HCT116 (cell line): ENCODE data around the gene NOX4. TPM values are rescaled to one million over a fixed set of nuclear protein-coding genes. Genes with fewer than 3 reads are reported as not detected.

ENCODE experiments used
- ATAC-seq: fragments of 200-7000 bp; cut with Tn5 transposase; 2 replicates; pipeline ENCODE4 v1.9.1; 2020; ENCODE audit warnings: mild to moderate bottlenecking, moderate library complexity
- BruUV-seq: library from RNA; stranded (reverse); fragments of 400-500 nt; replicated peaks from 2 replicates; lab custom pipeline; 2021; lab: Mats Ljungman, UMichigan
- CTCF ChIA-PET: fragments of 300-600 bp; sonication (Branson Sonifier 250); formaldehyde crosslinking; loops from one replicate; lab custom pipeline; 2021; ENCODE audit warnings: antibody characterized with exemption; lab: Charles Lee
- POLR2A ChIA-PET: fragments of 300-600, 350-600 bp; sonication (Branson Sonifier 250); formaldehyde crosslinking; loops from one replicate; lab custom pipeline; 2021; ENCODE audit warnings: antibody characterized with exemption; lab: Charles Lee
- RAD21 ChIA-PET, 2 experiments: fragments of 300-600 bp; sonication (Branson Sonifier 250); formaldehyde crosslinking; loops; one replicate each; lab custom pipeline; 2023; ENCODE audit warnings: low total read pairs in 2 of 2; ENCODE audit not compliant: uncharacterized antibody in 2 of 2, unreplicated experiment in 2 of 2, low non-redundant PET in 1 of 2; lab: Charles Lee
- DNase-seq: peaks from one replicate; pipeline ENCODE4 v3.0.0-alpha.2; 2010; ENCODE audit warnings: low read depth, low spot score
- H2AFZ ChIP-seq: fragments of 200-600 bp; shearing (Covaris generic), sonication (generic); 2 replicates; pipeline ENCODE4 v1.6.1; 2017; ENCODE audit warnings: low read depth, mixed run types, mixed read lengths, antibody characterized with exemption, low read length; ENCODE audit not compliant: poor library complexity, severe bottlenecking
- H3K27ac ChIP-seq: 2 replicates; pipeline ENCODE4 v1.5.1; 2012; ENCODE audit warnings: low read depth, low read length
- H3K27me3 ChIP-seq: fragments of 200-600 bp; sonication (generic); 2 replicates; pipeline ENCODE4 v1.6.1; 2016; ENCODE audit warnings: mixed run types, low read length, mixed read lengths; ENCODE audit not compliant: insufficient read depth
- H3K36me3 ChIP-seq, 2 experiments: fragments of 200-500 bp in 1 of 2; fragments of 200-600 bp in 1 of 2; sonication (Bioruptor generic) in 1 of 2; sonication (generic) in 1 of 2; 2 replicates each; pipeline versions ENCODE4 v1.5.1 to v1.6.1; 2014 to 2016; ENCODE audit warnings: low read length in 2 of 2, inconsistent platforms in 1 of 2, mixed read lengths in 1 of 2, mixed run types in 1 of 2; ENCODE audit not compliant: insufficient read depth in 2 of 2, control insufficient read depth in 1 of 2
- H3K4me1 ChIP-seq, 2 experiments: fragments of 200-600 bp in 1 of 2; sonication (generic) in 1 of 2; 2 replicates each; pipeline versions ENCODE4 v1.5.1 to v1.6.1; 2012 to 2017; ENCODE audit warnings: low read length in 2 of 2, inconsistent platforms in 1 of 2, mild to moderate bottlenecking in 1 of 2, mixed read lengths in 1 of 2, mixed run types in 1 of 2, moderate library complexity in 1 of 2; ENCODE audit not compliant: insufficient read depth in 2 of 2, control insufficient read depth in 1 of 2
- H3K4me2 ChIP-seq: fragments of 200-600 bp; sonication (generic); 2 replicates; pipeline ENCODE4 v1.6.1; 2017; ENCODE audit warnings: mixed run types, low read length, mixed read lengths
- H3K4me3 ChIP-seq, 2 experiments: fragments of 200-600 bp in 1 of 2; sonication (generic) in 1 of 2; replicated peaks in 1 of 2; 2 replicates each; pipeline ENCODE4 v1.5.1; 2011 to 2016; ENCODE audit warnings: low read length in 2 of 2, control low read depth in 1 of 2, low read depth in 1 of 2, mild to moderate bottlenecking in 1 of 2, mixed read lengths in 1 of 2, mixed run types in 1 of 2
- H3K79me2 ChIP-seq: fragments of 200-600 bp; sonication (generic); 2 replicates; pipeline ENCODE4 v1.6.1; 2017; ENCODE audit warnings: mild to moderate bottlenecking, mixed run types, low read length, moderate library complexity, mixed read lengths; ENCODE audit not compliant: insufficient read depth
- H3K9ac ChIP-seq: fragments of 200-600 bp; sonication (generic); 2 replicates; pipeline ENCODE4 v1.6.1; 2016; ENCODE audit warnings: low read length, mixed read lengths
- H3K9me2 ChIP-seq: fragments of 200-600 bp; sonication (generic), shearing (Covaris generic); 2 replicates; pipeline ENCODE4 v1.6.1; 2017; ENCODE audit warnings: mixed run types, mild to moderate bottlenecking, moderate library complexity; ENCODE audit not compliant: insufficient read depth
- H3K9me3 ChIP-seq, 2 experiments: fragments of 200-500 bp in 1 of 2; fragments of 200-600 bp in 1 of 2; sonication (Bioruptor generic) in 1 of 2; sonication (generic) in 1 of 2; 2 replicates each; pipeline ENCODE4 v1.6.1; 2014 to 2017; ENCODE audit warnings: low read length in 2 of 2, mixed read lengths in 2 of 2, inconsistent platforms in 1 of 2, low read depth in 1 of 2, mild to moderate bottlenecking in 1 of 2, mixed run types in 1 of 2, moderate library complexity in 1 of 2; ENCODE audit not compliant: control insufficient read depth in 1 of 2, insufficient read depth in 1 of 2
- H4K20me1 ChIP-seq: fragments of 200-600 bp; sonication (generic), shearing (Covaris generic); 2 replicates; pipeline ENCODE4 v1.6.1; 2017; ENCODE audit warnings: mixed run types, mild to moderate bottlenecking, moderate library complexity; ENCODE audit not compliant: insufficient read depth
- EGR1 ChIP-seq: IDR thresholded peaks from 2 replicates; pipeline ENCODE4 v1.6.1; 2012; ENCODE audit warnings: low read depth
- ELF1 ChIP-seq: IDR thresholded peaks from 2 replicates; pipeline ENCODE4 v1.6.1; 2012; ENCODE audit warnings: low read depth, borderline replicate concordance
- EZH2 ChIP-seq: fragments of 200-600 bp; sonication (generic); IDR thresholded peaks from 2 replicates; pipeline ENCODE4 v1.6.1; 2017; ENCODE audit warnings: antibody characterized with exemption, mixed run types
- EZH2phosphoT487 ChIP-seq: fragments of 200-600 bp; IDR thresholded peaks from 2 replicates; pipeline ENCODE4 v1.6.1; 2018; ENCODE audit warnings: antibody characterized with exemption, borderline replicate concordance
- JUND ChIP-seq: IDR thresholded peaks from 2 replicates; pipeline ENCODE4 v1.6.1; 2012
- POLR2A ChIP-seq: IDR thresholded peaks from 2 replicates; pipeline ENCODE4 v1.7.0; 2011; ENCODE audit warnings: borderline replicate concordance; ENCODE audit not compliant: insufficient read depth, insufficient read length; ENCODE audit errors: extremely low read depth
- POLR2AphosphoS5 ChIP-seq: IDR thresholded peaks from 2 replicates; pipeline ENCODE4 v1.6.1; 2011; ENCODE audit warnings: mild to moderate bottlenecking, low read depth, low read length, moderate library complexity
- RAD21 ChIP-seq: IDR thresholded peaks from 2 replicates; pipeline ENCODE4 v1.6.1; 2012; ENCODE audit warnings: low read depth, mild to moderate bottlenecking
- TCF7L2 ChIP-seq: IDR thresholded peaks from 2 replicates; pipeline ENCODE4 v1.7.0; 2011; ENCODE audit warnings: borderline replicate concordance, inconsistent platforms; ENCODE audit not compliant: insufficient read depth, insufficient read length; ENCODE audit errors: extremely low read depth
- YY1 ChIP-seq: IDR thresholded peaks from 2 replicates; pipeline ENCODE4 v1.6.1; 2011; ENCODE audit warnings: low read length, low read depth, moderate library complexity, mild to moderate bottlenecking; ENCODE audit not compliant: insufficient replicate concordance; ENCODE audit errors: extremely low read depth
- ZFX ChIP-seq: fragments of 450-650 bp; IDR thresholded peaks from 2 replicates; pipeline ENCODE4 v1.6.1; 2017
- intact Hi-C: fragments of 100-400 bp; cut with micrococcal nuclease; formaldehyde crosslinking; loops from 2 replicates; pipeline ENCODE4 v1.10.0; 2022
- total RNA-seq: library from RNA; stranded (reverse); gene quantifications from one replicate; pipeline ENCODE4 v1.2.1, GENCODE V29; 2021; ENCODE audit not compliant: unreplicated experiment
- TF ChIP-seq, protein P1 (sequence below), 3 experiments: fragments of 200-600 bp in 1 of 3; sonication (generic) in 1 of 3; IDR thresholded peaks in 2 of 3; conservative IDR thresholded peaks in 1 of 3; 2 replicates each; pipeline ENCODE4 v1.5.1; 2012 to 2017; ENCODE audit warnings: low read depth in 2 of 3, low read length in 2 of 3, antibody characterized with exemption in 1 of 3, borderline replicate concordance in 1 of 3, control low read depth in 1 of 3, mild to moderate bottlenecking in 1 of 3, mixed read lengths in 1 of 3, mixed run types in 1 of 3, moderate library complexity in 1 of 3; ENCODE audit not compliant: insufficient read depth in 1 of 3
- TF ChIP-seq, protein P2 (sequence below): IDR thresholded peaks from 2 replicates; pipeline ENCODE4 v1.6.1; 2012; ENCODE audit warnings: low read depth

NOX4 gene
- total RNA-seq, 1 experiment from 2014 or later, result not detected

DNA sequence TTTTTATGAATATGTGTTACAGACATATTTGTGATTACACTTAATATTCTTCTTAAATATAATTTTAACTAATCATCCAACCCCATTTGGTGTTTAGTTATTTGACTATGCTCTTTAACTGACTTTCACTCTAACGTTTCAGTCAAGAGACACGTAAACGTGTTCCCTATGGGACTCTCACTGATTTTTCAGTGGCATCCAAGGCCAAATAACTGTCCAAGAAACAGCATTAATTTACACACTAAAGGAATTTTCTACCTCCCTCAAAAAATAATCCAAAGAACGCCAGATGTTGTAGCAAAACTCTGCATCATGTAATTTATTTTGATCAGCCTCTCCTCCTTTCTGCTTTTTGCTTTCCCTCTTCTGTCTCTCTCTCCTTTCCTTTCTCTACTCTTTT, 44.0 kb upstream of the NOX4 start:
- Histone ChIP-seq H2AFZ (no peak overlapping the region), H3K36me3 (no peaks in the 10 kb centered on the region), H3K79me2 (no peaks in the 10 kb centered on the region), H3K9ac (no peak overlapping the region), H3K27me3 (no peaks in the 10 kb centered on the region; the same call in 1 of the 2 replicates), H3K9me3 (no peaks in the 10 kb centered on the region), H3K4me2 (no peak overlapping the region), H3K27ac (no peak overlapping the region), H4K20me1 (no peaks in the 10 kb centered on the region), H3K4me3 (no peak overlapping the region), H3K4me1 (no peaks in the 10 kb centered on the region), H3K9me2 (no peaks in the 10 kb centered on the region)
- ChIA-PET POLR2A (no interaction called here), RAD21 (no interaction called here), CTCF (no interaction called here)
- BruUV-seq, result no TSS peak
- ATAC-seq, result no peak
- no peak for TF ChIP-seq POLR2AphosphoS5
- no peak for TF ChIP-seq EZH2phosphoT487
- no peak for TF ChIP-seq RAD21
- TF ChIP-seq EGR1, result no peak
- no peak for TF ChIP-seq POLR2A
- no peak for TF ChIP-seq TCF7L2
- intact Hi-C loops, result no loop called here
- no peak for DNase-seq

DNA sequence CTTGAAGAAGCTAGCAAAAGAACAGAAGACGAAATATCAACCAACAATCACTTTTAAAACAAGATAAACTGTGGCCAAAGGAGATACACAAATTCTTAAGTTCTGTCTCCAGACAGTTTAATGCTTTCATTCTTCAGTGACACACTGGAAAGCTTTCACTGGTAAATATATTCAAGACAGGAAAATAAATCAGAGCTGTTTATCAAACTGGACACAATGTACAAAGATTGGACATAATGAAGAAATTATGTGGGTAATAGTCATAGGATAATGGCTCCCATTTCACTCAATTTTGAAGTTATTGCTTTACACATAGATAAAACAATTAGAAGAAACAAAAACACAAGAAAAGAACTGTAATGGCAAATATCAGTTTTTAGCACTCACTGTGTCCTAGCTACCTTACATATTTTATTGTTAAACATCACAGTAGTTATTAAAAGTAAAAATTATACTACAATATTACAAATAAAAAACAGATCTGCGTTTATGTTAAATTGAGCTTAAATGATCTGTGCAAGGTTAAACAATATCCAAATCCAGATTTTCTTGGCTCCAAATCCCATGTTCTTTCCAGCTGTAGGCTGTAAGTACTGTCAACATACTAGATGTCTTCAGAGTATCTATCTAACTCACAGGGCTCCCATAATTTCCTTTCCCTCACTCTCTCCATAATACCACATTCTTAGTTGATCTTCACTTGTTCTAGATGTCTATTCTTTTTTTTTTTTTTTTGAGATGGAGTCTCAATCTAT, 38.6 kb upstream of the NOX4 start:
- ATAC-seq, result no peak
- no peaks in the 10 kb centered on the region for H3K4me1 ChIP-seq
- BruUV-seq, result no TSS peak
- ChIA-PET RAD21 (no interaction called here), POLR2A (no interaction called here), CTCF (no interaction called here)
- no peaks in the 10 kb centered on the region for H3K79me2 ChIP-seq
- no peaks in the 10 kb centered on the region for H3K36me3 ChIP-seq
- H3K27ac ChIP-seq, result no peak overlapping the region
- no peaks in the 10 kb centered on the region for H3K9me2 ChIP-seq
- H3K9me3 ChIP-seq, result no peaks in the 10 kb centered on the region
- H3K4me3 ChIP-seq, result no peak overlapping the region
- no peak overlapping the region for H3K9ac ChIP-seq
- intact Hi-C loops, result no loop called here
- H3K4me2 ChIP-seq, result no peak overlapping the region
- DNase-seq, result no peak
- H3K27me3 ChIP-seq, result no peaks in the 10 kb centered on the region; the same call in 1 of the 2 replicates
- no peak overlapping the region for H2AFZ ChIP-seq
- TF ChIP-seq, protein P1, sequence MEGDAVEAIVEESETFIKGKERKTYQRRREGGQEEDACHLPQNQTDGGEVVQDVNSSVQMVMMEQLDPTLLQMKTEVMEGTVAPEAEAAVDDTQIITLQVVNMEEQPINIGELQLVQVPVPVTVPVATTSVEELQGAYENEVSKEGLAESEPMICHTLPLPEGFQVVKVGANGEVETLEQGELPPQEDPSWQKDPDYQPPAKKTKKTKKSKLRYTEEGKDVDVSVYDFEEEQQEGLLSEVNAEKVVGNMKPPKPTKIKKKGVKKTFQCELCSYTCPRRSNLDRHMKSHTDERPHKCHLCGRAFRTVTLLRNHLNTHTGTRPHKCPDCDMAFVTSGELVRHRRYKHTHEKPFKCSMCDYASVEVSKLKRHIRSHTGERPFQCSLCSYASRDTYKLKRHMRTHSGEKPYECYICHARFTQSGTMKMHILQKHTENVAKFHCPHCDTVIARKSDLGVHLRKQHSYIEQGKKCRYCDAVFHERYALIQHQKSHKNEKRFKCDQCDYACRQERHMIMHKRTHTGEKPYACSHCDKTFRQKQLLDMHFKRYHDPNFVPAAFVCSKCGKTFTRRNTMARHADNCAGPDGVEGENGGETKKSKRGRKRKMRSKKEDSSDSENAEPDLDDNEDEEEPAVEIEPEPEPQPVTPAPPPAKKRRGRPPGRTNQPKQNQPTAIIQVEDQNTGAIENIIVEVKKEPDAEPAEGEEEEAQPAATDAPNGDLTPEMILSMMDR (IDR thresholded peaks at IDR 0.05 in 2 of 3, conservative IDR thresholded peaks at IDR 0.05 in 1 of 3; ENCODE audit: borderline replicate concordance in 1 of 3, insufficient read depth in 1 of 3, low read depth in 2 of 3, low read length in 2 of 3), result no peak
- TF ChIP-seq EZH2, result no peak
- no peak for TF ChIP-seq JUND
- no peak for TF ChIP-seq ZFX
- TF ChIP-seq YY1, result no peak
- TF ChIP-seq, protein P2, sequence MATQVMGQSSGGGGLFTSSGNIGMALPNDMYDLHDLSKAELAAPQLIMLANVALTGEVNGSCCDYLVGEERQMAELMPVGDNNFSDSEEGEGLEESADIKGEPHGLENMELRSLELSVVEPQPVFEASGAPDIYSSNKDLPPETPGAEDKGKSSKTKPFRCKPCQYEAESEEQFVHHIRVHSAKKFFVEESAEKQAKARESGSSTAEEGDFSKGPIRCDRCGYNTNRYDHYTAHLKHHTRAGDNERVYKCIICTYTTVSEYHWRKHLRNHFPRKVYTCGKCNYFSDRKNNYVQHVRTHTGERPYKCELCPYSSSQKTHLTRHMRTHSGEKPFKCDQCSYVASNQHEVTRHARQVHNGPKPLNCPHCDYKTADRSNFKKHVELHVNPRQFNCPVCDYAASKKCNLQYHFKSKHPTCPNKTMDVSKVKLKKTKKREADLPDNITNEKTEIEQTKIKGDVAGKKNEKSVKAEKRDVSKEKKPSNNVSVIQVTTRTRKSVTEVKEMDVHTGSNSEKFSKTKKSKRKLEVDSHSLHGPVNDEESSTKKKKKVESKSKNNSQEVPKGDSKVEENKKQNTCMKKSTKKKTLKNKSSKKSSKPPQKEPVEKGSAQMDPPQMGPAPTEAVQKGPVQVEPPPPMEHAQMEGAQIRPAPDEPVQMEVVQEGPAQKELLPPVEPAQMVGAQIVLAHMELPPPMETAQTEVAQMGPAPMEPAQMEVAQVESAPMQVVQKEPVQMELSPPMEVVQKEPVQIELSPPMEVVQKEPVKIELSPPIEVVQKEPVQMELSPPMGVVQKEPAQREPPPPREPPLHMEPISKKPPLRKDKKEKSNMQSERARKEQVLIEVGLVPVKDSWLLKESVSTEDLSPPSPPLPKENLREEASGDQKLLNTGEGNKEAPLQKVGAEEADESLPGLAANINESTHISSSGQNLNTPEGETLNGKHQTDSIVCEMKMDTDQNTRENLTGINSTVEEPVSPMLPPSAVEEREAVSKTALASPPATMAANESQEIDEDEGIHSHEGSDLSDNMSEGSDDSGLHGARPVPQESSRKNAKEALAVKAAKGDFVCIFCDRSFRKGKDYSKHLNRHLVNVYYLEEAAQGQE, result no peak
- no peak for TF ChIP-seq EGR1
- TF ChIP-seq ELF1, result no peak
- H4K20me1 ChIP-seq, result no peaks in the 10 kb centered on the region
